ENCODE data around the gene PDZD7.

- TF ChIP-seq CTCF (IDR thresholded peaks at IDR 0.05; ENCODE audit: low read depth, low read length, missing input control) (no peak), EGR1 (IDR thresholded peaks at IDR 0.05; ENCODE audit: low read depth in 2 of 2) (no peak)
These were observed 52.1 kb downstream of the PDZD7 start for GRCh38 chr10:100978901-100979195.
